Adipose tissue (tissue), 3 donors: ENCODE results near the gene CHSY1. TPM values are rescaled to one million over a fixed set of nuclear protein-coding genes. Genes with fewer than 3 reads are reported as not detected.

Experiments
- H3K27ac ChIP-seq: one replicate; pipeline ENCODE4 v1.5.1; 2013; ENCODE audit warnings: low read depth, low read length
- WGBS, 3 donors: extraction: QIAGEN DNeasy Blood & Tissue Kit; methylation state at CpG; one replicate each; pipeline ENCODE4 v1.1.7; 2013; 5-methylcytosine and 5-hydroxymethylcytosine counted together
- polyA plus RNA-seq, 3 donors: library from polyadenylated mRNA; stranded (reverse); fragments of 200-250 nt; gene quantifications; one replicate each; pipeline ENCODE4 v1.2.3, GENCODE V29; 2013
- donor health status: healthy with polysubstance abuse.
- donor health status: Bipolar disorder and iron deficiency.
- donor health status: healthy.

CHSY1 gene
- polyA plus RNA-seq, 3 donors, result 2.8 to 32.4 (median 21.3) TPM

DNA sequence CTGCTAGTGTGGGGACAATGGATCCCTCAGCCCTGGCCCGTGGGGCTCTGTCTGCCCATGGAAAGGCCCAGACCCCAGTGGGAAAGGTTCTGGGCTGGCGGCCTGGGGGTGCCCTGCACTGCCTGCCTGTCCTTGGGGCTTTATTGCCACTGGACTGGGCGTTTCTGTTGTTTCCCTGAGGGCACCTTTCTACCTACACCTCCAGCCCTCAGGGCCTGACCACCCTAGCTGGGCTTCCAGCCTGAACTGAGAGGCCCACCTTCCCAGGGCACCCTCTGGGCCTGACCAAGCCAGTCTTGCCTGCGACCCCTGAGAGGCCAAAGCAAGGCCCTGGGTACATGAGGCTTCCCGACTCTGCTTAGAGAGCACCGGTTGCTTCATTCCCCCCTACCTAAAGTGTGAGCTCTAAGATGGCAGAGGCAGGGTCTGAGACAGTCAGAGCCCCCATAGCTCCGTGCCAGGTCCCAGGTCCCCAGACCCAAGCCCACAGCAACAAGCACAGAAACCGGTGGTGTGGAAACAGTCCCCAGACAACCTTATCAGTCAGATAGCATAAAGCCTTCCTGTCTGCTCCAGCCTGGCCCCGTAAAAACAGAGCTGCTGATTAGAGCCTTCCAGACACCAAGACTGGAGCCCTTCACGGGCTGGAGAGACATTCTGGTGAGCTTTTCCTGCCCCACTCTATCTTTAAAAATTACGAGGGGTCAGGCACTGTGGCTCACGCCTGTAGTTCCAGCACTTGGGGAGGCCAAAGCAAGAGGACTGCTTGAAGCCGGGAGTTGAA lies 102.8 kb downstream of the CHSY1 start:
- H3K27ac ChIP-seq, result no peak overlapping the region
- WGBS, 3 donors, result 77 to 82% (median 80%) methylated on average over 13 of the region's 13 CpGs

DNA sequence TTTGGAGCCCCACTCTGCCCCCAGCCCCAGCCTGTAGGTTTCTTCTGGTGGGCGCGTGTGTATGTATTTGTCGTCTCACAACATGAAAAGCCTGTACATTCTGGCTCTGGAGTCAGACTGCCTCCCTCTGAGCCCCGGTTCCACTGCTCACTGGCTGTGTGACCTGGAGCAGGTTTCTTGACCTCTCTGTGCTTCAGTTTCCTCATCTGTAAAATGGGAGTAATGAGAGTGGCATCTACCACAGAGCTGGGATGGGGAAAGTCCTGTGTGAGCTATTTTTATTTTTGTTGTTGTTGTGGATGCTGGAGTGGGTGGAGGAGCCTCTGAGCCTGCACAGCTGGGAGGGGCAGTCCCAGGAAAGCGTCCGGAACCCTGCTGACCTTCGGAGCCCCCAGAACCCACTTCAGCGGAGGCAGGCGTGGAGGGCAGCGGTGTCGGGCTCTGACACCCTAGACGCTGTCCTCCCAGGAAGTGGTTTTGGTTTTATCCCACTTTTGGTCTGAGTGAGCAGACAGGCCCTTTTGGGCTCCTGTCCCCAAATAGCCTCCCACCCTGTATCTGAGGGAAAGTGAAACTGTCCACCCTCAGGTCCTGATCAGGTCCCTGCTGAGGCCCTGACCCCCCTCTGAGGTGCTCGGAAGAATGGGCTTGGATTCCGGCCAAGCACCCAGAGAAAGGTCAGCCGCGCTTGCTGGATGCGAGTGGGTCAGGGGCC lies 103.5 kb downstream of the CHSY1 start:
- no peak overlapping the region for H3K27ac ChIP-seq
- WGBS, 3 donors, result 73 to 83% (median 74%) methylated on average over 17 of the region's 17 CpGs

- WGBS, 3 donors, result 72 to 77% (median 74%) methylated on average over 5 of the region's 5 CpGs
- H3K27ac ChIP-seq, result no peak overlapping the region
These were observed 104.7 kb downstream of the CHSY1 start for GRCh38 chr15:101147181-101147580.

GRCh38 chr15:101146118-101146702 lies 105.6 kb downstream of the CHSY1 start:
- no peak overlapping the region for H3K27ac ChIP-seq
- WGBS, 3 donors, result 94 to 97% (median 95%) methylated on average over 8 of the region's 8 CpGs

GRCh38 chr15:101145362-101145761 lies 106.5 kb downstream of the CHSY1 start:
- WGBS, 3 donors, result 87 to 93% (median 89%) methylated on average over 4 of the region's 4 CpGs
- no peak overlapping the region for H3K27ac ChIP-seq

GRCh38 chr15:101143321-101143720 lies 108.5 kb downstream of the CHSY1 start:
- no peak overlapping the region for H3K27ac ChIP-seq
- 89 to 92% (median 90%) methylated on average over 7 of the region's 7 CpGs for WGBS, 3 donors

DNA sequence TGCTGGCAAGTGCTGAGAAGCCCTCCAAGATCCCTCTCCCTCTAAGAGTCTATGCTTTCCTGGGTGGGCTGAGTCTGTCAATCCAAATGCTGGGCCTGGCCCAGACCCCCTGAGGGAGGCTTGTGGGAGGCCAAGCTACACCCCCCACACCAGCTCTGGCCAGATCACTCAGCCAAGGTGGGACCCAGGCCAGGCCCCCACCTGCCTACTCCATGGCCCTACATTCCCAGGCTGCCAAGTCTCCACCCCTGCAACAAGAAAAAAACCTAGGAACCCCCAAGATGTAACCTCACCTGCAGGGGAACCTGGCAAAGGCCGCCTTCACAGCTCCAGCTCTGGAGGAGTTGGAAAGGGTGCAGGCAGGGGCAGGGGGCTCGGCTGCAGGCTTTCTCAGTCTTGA lies 109.1 kb downstream of the CHSY1 start:
- 70 to 93% (median 91%) methylated on average over 2 of the region's 2 CpGs for WGBS, 3 donors
- H3K27ac ChIP-seq, result no peak overlapping the region

GRCh38 chr15:101141926-101142527 lies 109.8 kb downstream of the CHSY1 start:
- no peak overlapping the region for H3K27ac ChIP-seq

DNA sequence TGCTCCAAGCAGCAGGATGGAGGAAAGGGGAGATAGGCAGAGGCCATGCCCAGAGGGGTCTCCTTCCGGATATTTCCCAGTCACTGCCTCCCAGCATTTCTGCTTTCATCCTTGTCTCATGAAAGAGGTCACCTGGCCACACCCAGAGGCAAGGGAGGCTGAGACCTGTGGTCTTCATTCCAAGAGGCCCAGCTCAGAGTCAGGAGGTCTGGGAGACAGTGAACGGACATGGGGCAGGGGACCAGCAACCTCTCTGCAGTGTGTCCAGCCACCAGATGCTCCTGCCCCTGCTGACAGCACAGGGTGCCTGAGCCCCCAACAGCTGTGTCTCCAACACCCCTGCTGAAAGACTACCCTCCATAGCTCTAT lies 111.2 kb downstream of the CHSY1 start:
- no peak overlapping the region for H3K27ac ChIP-seq
- 90 to 100% (median 96%) methylated on average over 2 of the region's 2 CpGs for WGBS, 3 donors

GRCh38 chr15:101139986-101140696 lies 111.7 kb downstream of the CHSY1 start:
- H3K27ac ChIP-seq, result no peak overlapping the region
- WGBS, 3 donors, result 82 to 87% (median 87%) methylated on average over 15 of the region's 15 CpGs

DNA sequence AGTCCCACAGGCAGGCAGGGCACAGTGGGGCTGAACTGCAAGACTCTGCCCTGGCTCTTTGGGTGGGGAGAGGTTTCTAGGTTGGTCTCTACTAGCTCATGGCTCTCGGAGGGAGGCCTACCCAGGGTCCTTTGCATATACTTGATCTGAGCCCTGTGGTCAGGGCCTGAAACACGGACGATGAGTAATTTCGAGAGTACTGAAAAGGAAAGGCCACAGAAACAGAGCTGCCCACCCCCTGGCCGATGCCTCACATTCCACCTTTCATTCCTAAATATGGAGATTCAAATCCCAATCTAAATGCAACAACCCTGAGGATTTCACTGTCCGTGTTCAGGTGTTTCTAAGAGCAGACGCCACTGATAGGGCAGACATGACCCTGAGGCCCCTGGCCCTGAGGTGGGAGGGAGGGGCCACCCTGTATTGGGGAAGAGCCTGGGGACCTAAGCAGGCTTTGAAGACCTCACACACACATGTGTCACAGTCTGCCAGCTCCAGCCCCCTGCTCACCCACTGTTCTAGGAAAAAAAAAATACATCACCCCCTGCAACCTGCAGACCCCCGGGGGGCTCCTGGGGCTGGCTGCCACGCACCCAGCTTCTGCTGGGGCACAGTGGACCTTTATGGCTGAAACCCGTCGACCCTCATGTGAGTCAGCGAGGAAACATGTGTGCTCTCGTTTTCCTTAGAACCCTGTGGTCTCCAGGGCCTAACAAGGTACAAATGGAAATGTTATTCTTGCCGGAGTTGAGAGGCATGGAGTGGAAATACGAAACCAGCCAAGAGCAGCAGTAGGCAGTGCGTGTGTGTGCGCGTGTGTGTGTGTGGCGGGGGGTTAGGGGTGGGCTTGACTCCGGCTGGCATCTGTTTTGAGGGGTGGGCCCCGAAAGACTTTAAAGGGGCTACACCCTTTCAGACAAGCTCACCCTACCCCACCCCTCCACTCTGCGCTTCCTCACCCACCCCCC lies 112.7 kb downstream of the CHSY1 start:
- WGBS, 3 donors, result 83 to 86% (median 84%) methylated on average over 22 of the region's 22 CpGs
- H3K27ac ChIP-seq, result no peak overlapping the region

DNA sequence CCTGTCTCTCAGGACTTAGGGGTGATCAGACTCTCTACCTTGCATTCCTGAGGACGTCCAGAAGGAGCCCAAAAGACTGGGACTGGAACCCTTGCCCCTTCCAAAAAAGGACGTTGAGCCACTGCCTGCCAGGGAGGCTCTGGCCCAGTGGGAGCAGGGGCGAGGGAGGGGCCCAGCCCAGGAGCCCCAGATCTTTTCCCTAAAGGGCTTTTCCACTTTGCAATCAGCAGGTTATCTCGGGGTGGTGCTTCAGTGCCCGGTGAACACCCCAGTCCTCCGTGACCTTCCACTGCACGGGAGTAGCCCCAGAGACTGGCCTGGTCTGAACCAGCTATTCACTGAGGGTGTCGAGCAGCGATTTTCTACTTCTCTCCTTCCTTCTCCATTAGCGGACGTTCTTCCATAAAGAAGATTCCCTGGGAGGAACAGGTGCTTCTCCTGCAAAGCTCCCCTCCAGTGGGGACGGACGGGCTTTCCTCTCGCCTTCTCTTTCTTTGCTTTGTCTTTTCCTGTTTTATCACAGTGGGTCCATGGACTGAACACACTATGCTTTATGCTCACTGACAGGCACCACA lies 113.7 kb downstream of the CHSY1 start:
- WGBS, 3 donors, result 77 to 84% (median 82%) methylated on average over 14 of the region's 14 CpGs
- no peak overlapping the region for H3K27ac ChIP-seq

GRCh38 chr15:101137312-101137940 lies 114.4 kb downstream of the CHSY1 start:
- WGBS, 3 donors, result 52 to 85% (median 64%) methylated on average over 16 of the region's 16 CpGs
- no peak overlapping the region for H3K27ac ChIP-seq

DNA sequence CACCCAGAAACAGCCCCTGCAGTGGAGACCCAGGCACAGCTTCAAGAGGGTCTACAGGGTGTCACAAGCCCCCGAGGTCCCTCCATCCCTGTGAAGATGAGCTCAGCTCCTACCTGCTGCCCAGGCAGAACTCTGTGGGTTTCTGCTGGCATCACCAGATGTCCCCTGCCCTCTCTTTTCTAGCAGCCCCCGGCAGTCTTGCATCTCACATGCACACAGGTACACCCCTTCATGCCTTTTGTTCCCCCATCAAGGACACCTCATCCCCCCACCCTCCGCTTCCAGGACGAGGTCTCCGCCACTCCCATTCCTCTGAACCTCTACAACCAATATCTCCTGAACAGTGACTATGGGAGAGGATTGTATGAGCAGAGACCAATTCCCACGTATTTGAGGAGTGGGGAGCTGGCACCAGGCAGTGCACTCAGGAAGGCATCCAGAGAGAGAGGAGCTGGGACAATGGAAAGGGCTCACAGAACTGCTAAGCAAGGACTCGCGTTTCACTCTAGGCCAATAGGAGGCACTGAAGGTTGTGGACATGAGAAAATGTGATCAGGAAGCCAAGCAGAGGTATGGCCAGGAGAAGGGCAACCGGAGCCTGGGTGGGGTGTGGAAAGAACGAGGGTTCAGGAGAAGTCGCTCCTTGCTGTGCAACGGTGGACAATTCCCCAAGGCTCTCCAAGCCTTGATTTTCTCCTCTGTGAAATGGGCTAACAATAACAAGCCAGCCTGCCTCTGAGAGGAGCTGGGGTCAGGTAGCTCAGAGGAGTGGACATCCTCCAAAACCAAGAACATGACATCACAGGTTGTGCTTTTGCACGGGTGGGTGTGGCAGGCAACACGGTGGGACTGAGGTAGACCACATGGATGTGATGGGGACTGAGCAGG lies 115.2 kb downstream of the CHSY1 start:
- H3K27ac ChIP-seq, result no peak overlapping the region
- WGBS, 3 donors, result 80 to 86% (median 81%) methylated on average over 14 of the region's 14 CpGs

GRCh38 chr15:101135532-101136166 lies 116.2 kb downstream of the CHSY1 start:
- H3K27ac ChIP-seq, result no peak overlapping the region
- WGBS, 3 donors, result 58 to 84% (median 60%) methylated on average over 14 of the region's 14 CpGs
